Nasal cavity respiratory epithelium epithelial cell of viscerocranial mucosa (primary cell): ENCODE data around the gene CDYL. TPM values are rescaled to one million over a fixed set of nuclear protein-coding genes. Genes with fewer than 3 reads are reported as not detected.

Experiments
- total RNA-seq: library from RNA; depleted of rRNA; stranded (reverse); fragments of >200 nt; gene quantifications from 2 replicates; pipeline ENCODE4 v1.2.3, GENCODE V29; 2014

Gene CDYL, protein sequence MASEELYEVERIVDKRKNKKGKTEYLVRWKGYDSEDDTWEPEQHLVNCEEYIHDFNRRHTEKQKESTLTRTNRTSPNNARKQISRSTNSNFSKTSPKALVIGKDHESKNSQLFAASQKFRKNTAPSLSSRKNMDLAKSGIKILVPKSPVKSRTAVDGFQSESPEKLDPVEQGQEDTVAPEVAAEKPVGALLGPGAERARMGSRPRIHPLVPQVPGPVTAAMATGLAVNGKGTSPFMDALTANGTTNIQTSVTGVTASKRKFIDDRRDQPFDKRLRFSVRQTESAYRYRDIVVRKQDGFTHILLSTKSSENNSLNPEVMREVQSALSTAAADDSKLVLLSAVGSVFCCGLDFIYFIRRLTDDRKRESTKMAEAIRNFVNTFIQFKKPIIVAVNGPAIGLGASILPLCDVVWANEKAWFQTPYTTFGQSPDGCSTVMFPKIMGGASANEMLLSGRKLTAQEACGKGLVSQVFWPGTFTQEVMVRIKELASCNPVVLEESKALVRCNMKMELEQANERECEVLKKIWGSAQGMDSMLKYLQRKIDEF
- total RNA-seq = 54.3 and 58.0 TPM in 2 replicates

DNA sequence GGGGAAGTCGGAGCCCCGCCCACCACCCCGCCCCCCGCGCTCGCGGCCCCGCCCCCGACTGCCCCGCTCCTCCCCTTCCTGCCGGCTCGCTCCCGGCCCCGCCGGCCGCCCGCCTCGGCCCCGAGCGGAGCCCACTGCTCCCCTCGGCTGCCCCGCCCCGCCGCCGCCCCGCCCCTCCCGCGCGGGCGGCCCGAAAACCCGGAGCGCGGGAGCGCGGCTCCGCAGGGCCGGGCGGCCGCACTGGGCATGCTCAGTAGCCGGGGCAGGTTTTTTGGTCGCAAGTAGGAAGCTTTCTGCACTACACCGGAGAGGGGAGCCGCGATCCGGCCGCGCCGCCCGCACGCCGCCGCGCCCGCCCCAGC is at the start of gene CDYL:
CDYL (plus strand) TSS at position 274 of the 362 bp plus-strand sequence. CDS start 380 bp downstream, outside the sequence.

DNA sequence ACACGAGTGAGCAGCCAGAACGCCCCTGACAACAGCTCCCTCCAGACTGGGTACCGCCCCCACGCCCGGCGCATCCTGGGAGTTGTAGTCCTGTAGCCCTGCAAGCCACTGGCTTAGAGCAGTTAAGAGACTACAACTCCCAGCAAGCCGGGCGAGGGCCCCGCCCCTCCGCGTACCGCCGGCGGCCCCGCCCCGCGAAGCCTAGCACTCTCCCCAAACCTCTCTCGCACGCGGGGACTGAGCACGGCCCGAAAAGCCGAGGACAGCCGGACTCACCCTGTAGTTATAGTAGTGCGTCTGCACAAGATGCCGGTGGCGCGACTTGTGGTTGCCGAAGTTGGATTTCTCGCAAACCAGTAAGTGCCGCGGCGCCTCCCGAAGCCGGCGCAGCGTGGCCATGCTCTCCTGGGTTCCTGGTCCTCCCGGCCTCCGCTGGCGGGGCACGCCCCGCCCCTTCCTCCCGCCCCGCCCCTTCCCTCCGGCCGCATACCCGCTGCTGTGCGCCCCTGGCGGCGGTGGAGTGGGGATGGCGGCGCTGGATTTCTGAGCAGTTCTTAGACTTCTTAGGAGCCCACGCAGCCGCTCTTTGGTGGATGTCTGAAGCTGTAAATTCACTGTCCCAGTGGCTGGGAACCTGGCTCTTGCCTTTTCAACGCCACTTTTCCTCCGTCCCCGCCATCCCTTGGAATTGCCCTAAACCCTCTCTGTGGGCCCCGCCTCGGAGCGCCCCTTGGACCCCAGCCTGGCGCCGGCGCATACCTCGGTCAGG is 227.6 kb downstream of the CDYL start, which contains the start of gene RPP40:
RPP40 (minus strand) TSS at position 434 of the 769 bp plus-strand sequence; CDS start at position 399, 35 bp downstream.

Other genes starting within 250 kb of the CDYL start
- gene RPP40, start 227.6 kb downstream of the CDYL start, total RNA-seq = 13.7 and 16.9 TPM in 2 replicates